T-helper 22 cell (primary cell): Measurements from ENCODE around the gene NR2F2.
"Not testable (repeated sequence)": the region's sequence is repeated elsewhere in the genome, so short reads cannot be mapped to it uniquely, and the experiment has no call there.

Experiments
- DNase-seq: peaks from one replicate; pipeline ENCODE4 v3.0.0-alpha.2; 2020; ENCODE audit warnings: low read depth

NR2F2 gene

GRCh38 chr15:96367311-96368200 lies 37.1 kb downstream of the NR2F2 start:
- DNase-seq, result no peak

GRCh38 chr15:96369351-96369750 lies 38.9 kb downstream of the NR2F2 start:
- no peak for DNase-seq

- DNase-seq, result no peak
Measured at GRCh38 chr15:96369825-96370621, 39.5 kb downstream of the NR2F2 start.

- DNase-seq, result no peak
Measured at GRCh38 chr15:96372554-96372953, 42.1 kb downstream of the NR2F2 start.

- no peak for DNase-seq
Measured at GRCh38 chr15:96374499-96374898, 44.0 kb downstream of the NR2F2 start.

- not testable (repeated sequence) for DNase-seq
Measured at GRCh38 chr15:96379592-96379991, 49.1 kb downstream of the NR2F2 start.

- no peak for DNase-seq
Measured at GRCh38 chr15:96381463-96381862, 51.0 kb downstream of the NR2F2 start.

GRCh38 chr15:96385195-96385594 lies 54.7 kb downstream of the NR2F2 start:
- DNase-seq, result no peak

GRCh38 chr15:96388673-96389072 lies 58.2 kb downstream of the NR2F2 start:
- no peak for DNase-seq
